Heart left ventricle (tissue), 16 donors: Measurements from ENCODE around the gene SNX2. TPM values are rescaled to one million over a fixed set of nuclear protein-coding genes. Genes with fewer than 3 reads are reported as not detected.
A peak's percentile ranks its signal among the peaks of the same experiment; 100 is the strongest.
"Not testable (repeated sequence)": the region's sequence is repeated elsewhere in the genome, so short reads cannot be mapped to it uniquely, and the experiment has no call there.

Experiments used
- ATAC-seq, 4 donors: fragments of 200-7000 bp; cut with Tn5 transposase; one replicate each; pipeline ENCODE4 v1.9.1; 2020 to 2022; ENCODE audit warnings: moderate library complexity in 4 of 4, mild to moderate bottlenecking in 3 of 4, moderate number of reproducible peaks in 1 of 4
- DNase-seq, 5 donors: peaks; one replicate each; pipeline ENCODE4 v3.0.0-alpha.2; 2020
- H3K27ac ChIP-seq, 12 donors: fragments of 200-600 bp; sonication (generic) in 4 of 12; one replicate each; pipeline versions ENCODE4 v1.5.0 to v1.8.0; 2016 to 2022; ENCODE audit warnings: mild to moderate bottlenecking in 2 of 12
- H3K27me3 ChIP-seq, 9 donors: fragments of 200-600 bp; sonication (generic) in 2 of 9; one replicate each; pipeline versions ENCODE4 v1.5.1 to v1.8.0; 2016 to 2022; ENCODE audit warnings: mild to moderate bottlenecking in 3 of 9
- H3K36me3 ChIP-seq, 9 donors: fragments of 200-600 bp; sonication (generic) in 2 of 9; one replicate each; pipeline versions ENCODE4 v1.5.0 to v1.8.0; 2018 to 2022; ENCODE audit warnings: mild to moderate bottlenecking in 2 of 9
- H3K4me1 ChIP-seq, 12 donors: fragments of 200-600 bp; sonication (generic) in 4 of 12; one replicate each; pipeline versions ENCODE4 v1.5.0 to v1.8.0; 2016 to 2022; ENCODE audit warnings: mild to moderate bottlenecking in 3 of 12
- H3K4me3 ChIP-seq, 12 donors: fragments of 200-600 bp; sonication (generic) in 4 of 12; one replicate each; pipeline versions ENCODE4 v1.5.0 to v1.8.0; 2017 to 2022; ENCODE audit warnings: mild to moderate bottlenecking in 9 of 12, moderate library complexity in 4 of 12
- H3K9me3 ChIP-seq, 12 donors: fragments of 200-600 bp; sonication (generic) in 4 of 12; one replicate each; pipeline versions ENCODE4 v1.5.0 to v1.8.0; 2016 to 2022; ENCODE audit warnings: mild to moderate bottlenecking in 1 of 12
- CTCF ChIP-seq, 12 donors: fragments of 200-600 bp; sonication (generic) in 4 of 12; IDR thresholded peaks; one replicate each; pipeline versions ENCODE4 v1.5.0 to v1.8.0; 2018 to 2022; ENCODE audit warnings: antibody characterized with exemption in 12 of 12, mild to moderate bottlenecking in 5 of 12
- POLR2A ChIP-seq, 2 donors: fragments of 450-650 bp; IDR thresholded peaks; one replicate each; pipeline ENCODE4 v1.6.1; 2017; ENCODE audit warnings: antibody characterized with exemption in 2 of 2, mild to moderate bottlenecking in 2 of 2, moderate library complexity in 2 of 2
- WGBS, 4 donors: extraction: QIAGEN DNeasy Blood & Tissue Kit in 2 of 4; methylation state at CpG; one replicate each; pipeline versions ENCODE4 v1.1.5 to v1.1.7; 2013 to 2018; 5-methylcytosine and 5-hydroxymethylcytosine counted together
- intact Hi-C, 10 donors: fragments of 100-400 bp; cut with DNase I; formaldehyde crosslinking; loops; one replicate each; pipeline versions ENCODE4 v1.11.1 to v1.14.2; 2022
- polyA plus RNA-seq, 2 donors: library from polyadenylated mRNA; stranded (reverse); fragments of 200-250 nt; gene quantifications; one replicate each; pipeline ENCODE4 v1.2.3, GENCODE V29; 2013
- total RNA-seq, 9 donors: library from RNA; depleted of rRNA in 2 of 9; stranded (reverse); fragments of >200 nt in 2 of 9; fragmentation: NEBNext Ultra II Directional in 3 of 9; extraction: Animal tissue kit (Norgen Biotek cat#: 25700) in 3 of 9; gene quantifications; one replicate each; pipeline versions ENCODE4 v1.1.0 to v1.2.4, GENCODE V29; 2016 to 2023
- donor health status: ischemic (EF 13 %, LVEDD 7.1; RV severe dilation, severe dysfunction).
- donor health status: healthy with polysubstance abuse.
- donor health status: DM: no; HTN: yes; CAD: no.
- donor health status: DM: no; HTN: no; CAD: no.
- donor health status: ischemic (EF 25% LVEDD 6.9; RV normal size, moderate dysfunction).
- donor health status: ischemic (EF 25% LVEDD 5.7; RV mildly dilated, moderate dysfunction).
- donor health status: healthy.
- donor health status: DM: yes; HTN: yes; CAD: no.
- donor health status: ischemic (EF 35%, LVEDD 5.7; RV mildly dilated, moderate dysfunction).
- donor health status: nonischemic (EF 11% LVEDD 7.7; RV severe dilation, severe dysfunction).
- donor health status: DM: yes; HTN: yes; CAD: no.
- donor health status: PGD.
- donor health status: ischemic (EF 29% LVEDD 5.4; RV normal size, mild dysfunction).
- donor health status: nonischemic (EF 23%, LVEDD 6.1; RV moderate dilation, normal function).

Gene SNX2
- total and polyA plus RNA-seq, 11 donors, result 16.2 to 67.3 (median 33.4) TPM

- ATAC-seq, result no peak
- intact Hi-C loops, result loop anchor here in 4 of 10 donors (5.0 to 10.0 kb wide), 3 partner anchors 73 to 190 kb away; partner anchors contain the start of genes PPIC (in 1 of the 4) and SNX2 (in 1 of the 4)
- WGBS, 4 donors, result 94 to 97% (median 96%) methylated on average over 2 of the region's 2 CpGs
These were observed 72.8 kb downstream of the SNX2 start for GRCh38 chr5:122847687-122848081.

GRCh38 chr5:122849771-122850170 is 74.9 kb downstream of the SNX2 start:
- intact Hi-C loops, result loop anchor here in 4 of 10 donors (5.0 to 10.0 kb wide), 3 partner anchors 75 to 188 kb away; partner anchors contain the start of genes PPIC (in 1 of the 4) and SNX2 (in 1 of the 4)
- DNase-seq (no peak), ATAC-seq (no peak)
- TF ChIP-seq POLR2A (IDR thresholded peaks at IDR 0.05), result no peak
- 69 to 86% (median 73%) methylated on average over 1 of the region's 1 CpG for WGBS, 4 donors
- peak overlapping the region in 1 of 12 donors; percentile 79 for H3K27ac ChIP-seq
- no peak overlapping the region for H3K4me3 ChIP-seq
- H3K4me1 ChIP-seq, result peaks cover 0 to 45% (median 9%) of the 10 kb centered on the region in 12 donors
- H3K27me3 ChIP-seq, result no peaks in the 10 kb centered on the region
- H3K36me3 ChIP-seq, result peaks cover 0 to 7% (median 0%) of the 10 kb centered on the region in 9 donors
- H3K9me3 ChIP-seq, result no peaks in the 10 kb centered on the region

More at GRCh38 chr5:122847687-122848081, 72.8 kb downstream of the SNX2 start:
- Histone ChIP-seq H3K36me3 (no peaks in the 10 kb centered on the region), H3K4me3 (no peak overlapping the region), H3K27ac (no peak overlapping the region), H3K27me3 (no peaks in the 10 kb centered on the region), H3K9me3 (no peaks in the 10 kb centered on the region), H3K4me1 (peaks cover 0 to 56% (median 15%) of the 10 kb centered on the region in 12 donors)
- no peak for TF ChIP-seq CTCF (IDR thresholded peaks at IDR 0.05)
- TF ChIP-seq POLR2A (IDR thresholded peaks at IDR 0.05), result no peak
- no peak for DNase-seq

DNA sequence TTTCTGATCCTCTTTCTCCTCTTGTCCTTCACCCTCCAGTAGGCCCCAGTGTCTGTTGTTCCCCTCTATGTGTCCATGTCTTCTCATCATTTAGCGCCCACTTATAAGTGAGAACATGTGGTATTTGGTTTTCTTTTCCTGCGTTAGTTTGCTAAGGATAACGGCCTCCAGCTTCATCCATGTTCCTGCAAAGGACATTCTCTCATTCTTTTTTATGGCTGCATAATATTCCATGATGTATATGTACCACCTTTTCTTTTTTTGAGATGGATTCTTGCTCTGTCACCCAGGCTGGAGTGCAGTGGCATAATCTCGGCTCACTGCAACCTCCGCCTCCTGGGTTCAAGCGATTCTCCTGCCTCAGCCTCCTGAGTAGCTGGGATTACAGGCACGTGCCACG is 82.7 kb downstream of the SNX2 start:
- DNase-seq, H3K27ac ChIP-seq, H3K27me3 ChIP-seq, H3K4me3 ChIP-seq, intact Hi-C loops, H3K36me3 ChIP-seq, H3K9me3 ChIP-seq, H3K4me1 ChIP-seq, ATAC-seq: not testable (repeated sequence)
- WGBS, 4 donors, result 95 to 98% (median 95%) methylated on average over 8 of the region's 8 CpGs

- no peak overlapping the region for H3K4me3 ChIP-seq
- peaks cover 0 to 8% (median 0%) of the 10 kb centered on the region in 9 donors for H3K36me3 ChIP-seq
- no peak for TF ChIP-seq POLR2A (IDR thresholded peaks at IDR 0.05)
- TF ChIP-seq CTCF (IDR thresholded peaks at IDR 0.05), result no peak
- peaks cover 0 to 3% (median 0%) of the 10 kb centered on the region in 12 donors for H3K9me3 ChIP-seq
- intact Hi-C loops, result no loop called here
- no peaks in the 10 kb centered on the region for H3K27me3 ChIP-seq
- WGBS, 4 donors, result 57 to 74% (median 64%) methylated on average over 1 of the region's 1 CpG
- no peak overlapping the region for H3K27ac ChIP-seq
- peaks cover 0 to 5% (median 0%) of the 10 kb centered on the region in 12 donors for H3K4me1 ChIP-seq
- no peak for DNase-seq
- ATAC-seq, result no peak
These were observed 83.6 kb downstream of the SNX2 start for GRCh38 chr5:122858451-122858850.

DNA sequence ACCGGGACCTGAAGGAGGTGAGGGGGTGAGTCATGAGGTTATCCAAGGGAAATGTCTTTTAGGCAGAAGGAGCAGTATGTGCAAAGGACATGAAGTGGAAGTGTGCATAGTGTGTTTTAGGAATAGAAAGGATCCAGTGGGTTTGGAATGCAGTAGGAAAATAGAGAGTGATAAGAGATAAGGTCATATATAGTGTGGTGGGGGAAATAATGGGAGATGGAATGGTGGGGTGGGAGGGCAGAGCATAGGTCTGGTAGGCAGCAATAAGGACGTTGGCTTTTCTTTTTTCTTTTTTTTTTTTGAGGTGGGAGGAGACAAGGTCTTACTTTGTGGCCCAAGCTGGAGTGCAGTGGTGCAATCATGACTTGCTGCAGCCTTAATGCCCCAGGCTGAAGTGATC is 88.4 kb downstream of the SNX2 start:
- 42 to 66% (median 55%) methylated on average over 2 of the region's 2 CpGs for WGBS, 4 donors
- no peak for ATAC-seq

More for the DNA sequence above, 88.4 kb downstream of the SNX2 start:
- DNase-seq, result no peak
- peaks cover 0 to 10% (median 0%) of the 10 kb centered on the region in 9 donors for H3K36me3 ChIP-seq
- no peak for TF ChIP-seq POLR2A (IDR thresholded peaks at IDR 0.05)
- no peak for TF ChIP-seq CTCF (IDR thresholded peaks at IDR 0.05)
- intact Hi-C loops, result no loop called here
- no peak overlapping the region for H3K4me3 ChIP-seq
- no peak overlapping the region for H3K27ac ChIP-seq
- H3K27me3 ChIP-seq, result no peaks in the 10 kb centered on the region
- no peaks in the 10 kb centered on the region for H3K9me3 ChIP-seq
- peaks cover 0 to 2% (median 0%) of the 10 kb centered on the region in 12 donors for H3K4me1 ChIP-seq
